Kidney (tissue), 14 donors: ENCODE results near the gene WFDC1. TPM values are rescaled to one million over a fixed set of nuclear protein-coding genes. Genes with fewer than 3 reads are reported as not detected.
A peak's percentile ranks its signal among the peaks of the same experiment; 100 is the strongest.

ENCODE experiments used
- DNase-seq, 5 donors: peaks; one replicate each; pipeline ENCODE4 v3.0.0-alpha.2; 2013 to 2020
- FAIRE-seq: peaks from 2 replicates; lab custom pipeline; 2012; peaks lifted over from hg19 to GRCh38; lab: Jason Lieb, UNC
- H3K27ac ChIP-seq, 2 donors: one replicate each; pipeline ENCODE4 v1.7.0; 2013; ENCODE audit warnings: low read depth in 2 of 2, low read length in 2 of 2, inconsistent platforms in 1 of 2
- H3K27me3 ChIP-seq: one replicate; pipeline ENCODE4 v1.7.1; 2013; ENCODE audit warnings: low read length, inconsistent platforms; ENCODE audit not compliant: control insufficient read depth, insufficient read depth
- H3K36me3 ChIP-seq, 3 donors: one replicate each; pipeline versions ENCODE4 v1.7.0 to v1.7.1; 2013; ENCODE audit warnings: low read length in 3 of 3, control low read depth in 1 of 3, inconsistent platforms in 1 of 3; ENCODE audit not compliant: insufficient read depth in 3 of 3, control insufficient read depth in 2 of 3
- H3K4me1 ChIP-seq, 3 donors: one replicate each; pipeline versions ENCODE4 v1.7.0 to v1.7.1; 2013; ENCODE audit warnings: low read length in 3 of 3, inconsistent platforms in 1 of 3, low read depth in 1 of 3; ENCODE audit not compliant: control insufficient read depth in 2 of 3, insufficient read depth in 2 of 3
- H3K4me3 ChIP-seq, 3 donors: one replicate each; pipeline versions ENCODE4 v1.7.0 to v1.8.1; 2013; ENCODE audit warnings: low read length in 3 of 3, control low read depth in 1 of 3, inconsistent platforms in 1 of 3
- H3K9ac ChIP-seq, 3 donors: one replicate each; pipeline versions ENCODE4 v1.7.0 to v1.7.1; 2013; ENCODE audit warnings: low read length in 3 of 3, control low read depth in 1 of 3, inconsistent platforms in 1 of 3
- H3K9me3 ChIP-seq, 3 donors: one replicate each; pipeline versions ENCODE4 v1.7.0 to v1.7.1; 2013; ENCODE audit warnings: low read length in 3 of 3, control low read depth in 1 of 3, inconsistent platforms in 1 of 3; ENCODE audit not compliant: control insufficient read depth in 2 of 3, insufficient read depth in 1 of 3
- CTCF ChIP-seq: IDR thresholded peaks from 3 replicates; pipeline ENCODE4 v1.5.1; 2012; ENCODE audit warnings: mild to moderate bottlenecking, moderate library complexity, borderline replicate concordance; ENCODE audit not compliant: insufficient read depth; ENCODE audit errors: extremely low read depth
- intact Hi-C: fragments of 100-400 bp; cut with DNase I; formaldehyde crosslinking; loops from one replicate; pipeline ENCODE4 v1.11.1; 2022
- polyA plus RNA-seq: library from polyadenylated mRNA; stranded (reverse); fragments of 350-450 nt; fragmentation: Illumina TruSeq; extraction: RNeasy Lipid Tissue Mini Kit (QIAGEN cat#74804); gene quantifications from one replicate; pipeline ENCODE4 v1.2.3, GENCODE V29; 2014; ENCODE audit warnings: low read depth, low replicate concordance; ENCODE audit not compliant: insufficient read depth
- total RNA-seq: library from RNA; stranded (reverse); fragmentation: NEBNext Ultra II Directional; extraction: Animal tissue kit (Norgen Biotek cat#: 25700); gene quantifications from one replicate; pipeline ENCODE4 v1.2.1, GENCODE V29; 2021
- donor health status: control.
- donor health status: control.
- donor health status: control.
- donor health status: control.
- donor health status: control.
- donor health status: DM: yes; HTN: yes; CAD: no.
- donor health status: Normal renal cell carcinoma (clear cell type).

Gene WFDC1
- total and polyA plus RNA-seq, 2 donors from 2014 or later: 11.1 to 34.8 TPM

GRCh38 chr16:84356176-84356575 is 61.5 kb downstream of the WFDC1 start:
- Histone ChIP-seq H3K27me3 (no peaks in the 10 kb centered on the region), H3K27ac (no peak overlapping the region), H3K4me1 (peaks cover 0 to 20% (median 7%) of the 10 kb centered on the region in 3 donors), H3K4me3 (no peak overlapping the region), H3K36me3 (no peaks in the 10 kb centered on the region), H3K9me3 (no peaks in the 10 kb centered on the region), H3K9ac (no peak overlapping the region)
- FAIRE-seq (no peak), DNase-seq (peak in 1 of 5 donors; percentile 26)
- TF ChIP-seq CTCF: no peak
- intact Hi-C loops: no loop called here

GRCh38 chr16:84356591-84357116 is 62.0 kb downstream of the WFDC1 start:
- no peak overlapping the region for H3K9ac ChIP-seq
- no peak overlapping the region for H3K4me3 ChIP-seq
- intact Hi-C loops: no loop called here
- FAIRE-seq: no peak
- TF ChIP-seq CTCF: no peak
- peak overlapping the region in 1 of 2 donors; percentile 55 for H3K27ac ChIP-seq
- peak in 1 of 5 donors; percentile 64 for DNase-seq
- no peaks in the 10 kb centered on the region for H3K27me3 ChIP-seq
- no peaks in the 10 kb centered on the region for H3K36me3 ChIP-seq
- no peaks in the 10 kb centered on the region for H3K9me3 ChIP-seq
- H3K4me1 ChIP-seq: peaks cover 0 to 20% (median 7%) of the 10 kb centered on the region in 3 donors

- no peak for TF ChIP-seq CTCF
- intact Hi-C loops: no loop called here
- peak overlapping the region in 1 of 2 donors; percentile 55 for H3K27ac ChIP-seq
- H3K36me3 ChIP-seq: no peaks in the 10 kb centered on the region
- H3K4me3 ChIP-seq: no peak overlapping the region
- FAIRE-seq: no peak
- peak overlapping the region in 1 of 3 donors; percentile 19 for H3K9ac ChIP-seq
- H3K4me1 ChIP-seq: peaks cover 0 to 20% (median 7%) of the 10 kb centered on the region in 3 donors
- DNase-seq: peak in 1 of 5 donors; percentile 32
- no peaks in the 10 kb centered on the region for H3K27me3 ChIP-seq
- H3K9me3 ChIP-seq: no peaks in the 10 kb centered on the region
Observed at GRCh38 chr16:84357191-84357651, 62.5 kb downstream of the WFDC1 start.
